Measurements from ENCODE around the gene WFDC2.
"Not testable (repeated sequence)": the region's sequence is repeated elsewhere in the genome, so short reads cannot be mapped to it uniquely, and the experiment has no call there.

WFDC2 gene

DNA sequence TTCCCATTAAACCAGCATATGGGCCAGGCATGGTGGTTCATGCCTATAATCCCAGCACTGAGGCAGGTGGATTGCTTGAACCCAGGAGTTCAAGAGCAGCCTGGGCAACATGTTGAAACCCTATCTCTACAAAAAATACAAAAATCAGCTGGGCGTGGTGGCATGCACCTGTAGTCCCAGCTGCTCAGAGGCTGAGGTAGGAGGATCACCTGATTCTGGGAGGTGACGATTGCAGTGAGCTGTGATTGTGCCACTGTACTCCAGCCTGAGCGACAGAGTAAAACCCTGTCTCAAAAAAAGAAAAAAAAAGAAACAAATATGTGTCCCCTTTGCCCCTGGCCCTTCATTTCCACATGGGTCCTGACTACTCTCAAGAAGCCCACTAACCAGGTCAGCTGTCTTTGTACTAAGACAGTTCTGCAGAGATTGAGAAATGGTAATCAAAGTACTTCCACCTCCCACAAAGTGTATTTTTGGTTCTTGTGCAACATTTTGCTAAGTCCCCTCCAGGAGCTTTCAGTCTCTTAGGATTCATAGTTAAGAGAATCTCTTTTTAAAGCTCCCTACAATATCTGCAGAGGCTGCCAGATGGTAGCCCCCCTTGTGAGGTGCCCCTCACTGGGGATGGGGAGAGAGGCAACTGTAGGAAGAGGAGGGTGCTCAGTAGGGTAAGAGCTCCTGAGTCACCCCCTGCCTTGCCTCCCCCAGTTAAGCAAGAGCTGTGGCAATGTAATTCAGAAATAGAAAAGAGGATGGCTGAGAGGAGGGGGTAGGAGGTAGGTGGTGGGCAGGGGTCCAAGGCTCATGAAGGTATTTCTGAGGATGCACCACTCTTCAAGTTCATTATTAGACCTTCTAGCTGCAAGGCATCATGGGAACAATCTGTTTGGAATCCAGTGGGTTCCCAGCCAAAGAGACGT lies 16.5 kb upstream of the WFDC2 start:
- no peak for DNase-seq

- no peak for DNase-seq
Measured at GRCh38 chr20:45456632-45457031, 12.9 kb upstream of the WFDC2 start.

- no peak for DNase-seq
Measured at GRCh38 chr20:45459606-45460005, 9.9 kb upstream of the WFDC2 start.

GRCh38 chr20:45461225-45461624 lies 8.3 kb upstream of the WFDC2 start:
- DNase-seq = no peak

GRCh38 chr20:45462711-45463509 lies 6.6 kb upstream of the WFDC2 start:
- DNase-seq = no peak

GRCh38 chr20:45463709-45464108 lies 5.8 kb upstream of the WFDC2 start:
- no peak for DNase-seq

- DNase-seq = no peak
Measured at GRCh38 chr20:45465491-45466266, 3.9 kb upstream of the WFDC2 start.

GRCh38 chr20:45467172-45467571 lies 2.4 kb upstream of the WFDC2 start:
- no peak for DNase-seq

GRCh38 chr20:45467861-45468260 lies 1.7 kb upstream of the WFDC2 start:
- DNase-seq = no peak

DNA sequence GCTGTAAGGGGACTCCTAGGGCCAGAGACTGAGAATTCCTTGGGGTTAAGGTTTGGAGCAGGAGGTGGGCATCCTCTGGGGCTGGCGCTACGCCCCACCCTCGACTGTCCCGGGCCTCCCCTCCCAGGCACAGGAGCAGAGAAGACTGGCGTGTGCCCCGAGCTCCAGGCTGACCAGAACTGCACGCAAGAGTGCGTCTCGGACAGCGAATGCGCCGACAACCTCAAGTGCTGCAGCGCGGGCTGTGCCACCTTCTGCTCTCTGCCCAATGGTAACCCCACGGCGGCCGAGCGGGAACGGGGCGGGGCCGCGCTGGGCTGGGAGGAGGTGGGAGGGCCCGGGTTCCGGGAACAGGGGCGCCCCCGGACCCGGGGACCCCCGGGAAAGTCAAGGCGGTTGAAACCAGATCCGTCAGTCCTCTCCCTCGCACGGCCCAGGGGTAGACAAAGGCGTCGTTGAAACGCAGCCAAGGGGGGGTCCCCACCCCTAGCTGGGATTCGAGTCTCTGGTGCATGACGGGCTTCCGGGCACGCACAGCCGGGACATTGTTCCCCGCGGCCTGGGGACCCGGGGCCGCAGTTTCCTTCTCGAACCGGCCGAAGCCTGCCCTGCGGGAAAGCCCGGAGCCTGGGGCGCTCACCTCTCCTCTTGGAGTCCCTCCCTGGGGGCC lies 844 bp downstream of the WFDC2 start:
- no peak for DNase-seq

DNA sequence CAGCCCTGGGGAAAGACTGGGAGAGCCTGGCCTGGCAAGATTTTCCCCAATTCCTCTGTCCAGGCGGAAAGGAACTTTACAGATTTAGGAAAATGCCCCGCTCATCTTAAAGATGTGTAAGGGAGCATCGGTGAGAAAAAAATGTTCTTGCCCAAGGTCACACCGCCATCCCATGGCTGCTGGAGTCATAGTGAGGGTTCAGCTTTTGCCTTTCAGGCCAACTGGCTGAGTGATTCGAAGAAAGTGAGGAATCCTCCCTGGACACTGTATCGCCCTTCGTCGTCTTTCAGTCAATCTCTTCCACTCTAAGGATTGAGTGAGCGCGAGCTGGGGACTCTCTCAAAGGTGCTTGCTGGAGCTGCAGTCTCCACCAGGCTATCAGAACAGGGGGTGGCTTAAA lies 1.4 kb downstream of the WFDC2 start:
- DNase-seq = no peak

GRCh38 chr20:45472286-45472685 lies 2.7 kb downstream of the WFDC2 start:
- DNase-seq = not testable (repeated sequence)

DNA sequence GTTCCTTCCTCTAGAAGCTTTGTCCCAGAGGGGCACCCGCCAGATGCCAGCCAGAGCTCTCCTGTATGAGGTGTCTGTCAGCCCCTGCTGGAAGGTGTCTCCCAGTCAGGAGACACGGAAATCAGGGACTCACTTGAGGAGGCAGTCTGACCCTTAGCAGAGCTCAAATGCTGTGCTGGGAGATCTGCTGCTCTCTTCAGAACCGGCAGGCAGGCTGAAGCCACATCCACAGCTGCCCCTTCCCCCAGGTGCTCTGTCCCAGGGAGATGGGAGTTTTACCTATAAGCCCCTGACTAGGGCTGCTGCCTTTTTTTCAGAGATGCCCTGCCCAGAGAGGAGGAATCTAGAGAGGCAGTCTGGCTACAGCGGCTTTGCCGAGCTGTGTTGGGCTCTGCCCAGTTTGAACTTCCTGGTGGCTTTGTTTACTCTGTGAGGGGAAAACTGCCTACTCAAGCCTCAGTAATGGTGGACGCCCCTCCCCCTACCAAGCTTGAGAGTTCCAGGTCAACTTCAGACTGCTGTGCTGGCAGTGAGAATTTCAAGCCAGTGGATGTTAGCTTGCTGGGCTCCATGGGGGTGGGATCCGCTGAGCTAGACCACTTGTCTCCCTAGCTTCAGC lies 8.1 kb downstream of the WFDC2 start:
- not testable (repeated sequence) for DNase-seq

DNA sequence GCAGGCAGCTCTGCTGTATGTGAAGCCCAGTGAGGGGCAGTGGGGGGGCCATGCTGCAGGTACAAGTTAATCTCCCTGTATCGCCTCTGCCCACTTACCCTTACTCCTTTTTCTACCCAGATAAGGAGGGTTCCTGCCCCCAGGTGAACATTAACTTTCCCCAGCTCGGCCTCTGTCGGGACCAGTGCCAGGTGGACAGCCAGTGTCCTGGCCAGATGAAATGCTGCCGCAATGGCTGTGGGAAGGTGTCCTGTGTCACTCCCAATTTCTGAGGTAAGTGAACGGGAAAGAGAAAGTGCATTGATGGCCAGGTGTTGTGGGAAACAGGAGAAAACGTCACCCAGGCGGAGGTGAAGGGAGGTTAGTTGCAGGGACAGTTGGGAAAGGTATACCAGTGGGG lies 10.3 kb downstream of the WFDC2 start:
- no peak for DNase-seq

DNA sequence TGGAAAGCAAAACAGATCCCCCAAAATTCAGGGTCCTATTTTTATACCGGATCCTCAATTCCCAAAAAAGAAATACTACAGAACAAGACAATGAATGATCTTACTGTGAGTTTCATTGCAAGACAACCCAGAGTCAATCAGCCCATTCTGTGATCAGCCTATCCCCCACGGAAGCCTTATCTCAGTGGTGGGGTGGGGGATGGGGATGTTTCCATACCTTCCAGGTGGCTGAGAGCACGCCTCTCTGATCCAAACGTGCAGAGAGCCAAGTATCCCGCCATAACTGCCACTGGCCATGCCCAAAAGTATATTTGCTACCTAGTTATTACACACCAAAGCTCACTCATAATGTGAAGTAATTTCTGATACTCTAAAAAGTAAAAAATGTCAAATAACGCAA lies 15.1 kb downstream of the WFDC2 start:
- no peak for DNase-seq

DNA sequence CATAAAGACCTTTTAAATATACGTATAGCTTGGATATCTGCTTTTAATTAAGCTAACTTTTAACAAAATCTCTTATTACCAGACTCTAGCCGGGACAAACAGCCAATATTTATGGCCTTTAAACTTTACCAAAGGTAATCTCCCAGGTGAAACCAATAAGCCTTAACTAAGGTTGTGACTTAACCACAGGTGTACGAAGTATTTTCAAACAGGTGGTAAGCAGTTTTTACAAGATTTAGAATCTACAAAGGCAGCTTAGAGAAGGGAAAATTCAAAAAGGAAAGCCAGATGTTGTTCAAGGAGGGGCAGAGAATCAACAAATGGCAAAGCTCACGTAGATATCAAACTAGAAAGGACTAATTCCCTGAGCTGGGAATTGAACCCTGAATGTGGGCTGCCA lies 15.8 kb downstream of the WFDC2 start:
- DNase-seq = no peak

- DNase-seq = no peak
Measured at GRCh38 chr20:45487231-45487635, 17.7 kb downstream of the WFDC2 start.

DNA sequence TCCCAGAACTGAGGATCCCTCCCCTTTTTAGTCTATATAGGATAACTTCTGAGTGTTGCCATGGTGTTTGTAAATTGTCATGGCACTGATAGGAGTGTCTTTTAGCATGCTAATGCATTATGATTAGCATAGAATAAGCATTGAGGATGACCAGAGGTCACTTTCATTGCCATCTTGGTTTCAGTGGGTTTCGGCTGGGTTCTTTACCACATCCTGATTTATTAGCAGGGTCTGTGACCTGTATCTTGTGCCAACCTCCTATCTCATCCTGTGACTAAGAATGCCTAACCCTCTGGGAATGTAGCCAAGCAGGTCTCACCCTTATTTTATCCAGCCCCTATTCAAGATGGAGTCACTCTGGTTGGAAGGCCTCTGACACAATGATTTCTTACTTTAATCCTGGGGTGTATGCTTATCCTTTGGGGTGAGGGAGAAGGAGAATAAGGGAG lies 19.6 kb downstream of the WFDC2 start:
- no peak for DNase-seq

GRCh38 chr20:45495501-45495941 lies 26.0 kb downstream of the WFDC2 start:
- DNase-seq = no peak

DNA sequence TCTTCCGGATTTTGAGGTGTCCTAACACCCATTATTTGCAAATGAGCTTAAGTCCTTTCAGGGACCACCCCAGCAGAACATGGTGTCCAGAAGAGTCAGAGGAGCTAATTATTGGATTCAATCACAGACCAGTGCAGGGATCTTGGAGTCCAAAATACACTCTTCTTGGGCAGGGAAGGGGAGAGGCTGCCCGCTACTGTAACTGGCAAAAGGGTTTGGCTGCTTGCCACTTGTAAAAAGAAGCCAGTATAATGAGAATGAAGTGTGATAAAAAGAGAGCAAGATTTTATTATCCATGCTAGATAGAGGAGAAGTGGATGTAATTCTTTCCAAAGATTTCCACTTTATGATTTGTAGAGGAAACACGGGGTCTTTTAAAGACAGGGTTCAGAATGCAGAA lies 26.6 kb downstream of the WFDC2 start:
- DNase-seq = no peak

DNA sequence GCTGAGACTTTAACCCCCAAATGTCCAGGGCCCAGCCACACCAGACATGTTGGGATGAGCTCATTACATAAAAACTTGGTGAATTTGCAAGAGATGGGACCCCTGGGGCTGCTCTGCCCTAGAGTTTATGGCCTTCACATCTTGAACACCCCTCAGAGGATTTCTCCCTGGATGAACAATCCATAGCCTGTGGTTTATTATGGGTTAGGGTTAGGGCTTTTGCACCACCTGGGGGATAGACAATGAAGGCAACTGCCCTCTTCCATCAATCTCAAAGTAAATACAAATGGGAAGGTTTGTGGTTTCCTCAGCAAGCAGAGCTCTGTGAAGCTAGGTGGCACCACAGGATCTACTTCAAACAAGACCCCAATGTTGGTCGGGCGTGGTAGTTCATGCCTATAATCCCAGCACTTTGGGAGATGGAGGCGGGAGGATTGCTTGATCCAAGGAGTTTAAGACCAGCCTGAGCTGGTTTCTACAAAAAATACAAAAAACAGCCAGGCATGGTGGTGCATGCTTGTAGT lies 28.5 kb downstream of the WFDC2 start:
- DNase-seq = no peak

- DNase-seq = no peak
Measured at GRCh38 chr20:45500022-45500421, 30.5 kb downstream of the WFDC2 start.

Measured in activated CD8-positive, alpha-beta memory T cell treated with anti-CD3 and anti-CD28 coated beads for 24 hours (primary cell).